ENCODE measurements around the gene ABCF3.

DNA sequence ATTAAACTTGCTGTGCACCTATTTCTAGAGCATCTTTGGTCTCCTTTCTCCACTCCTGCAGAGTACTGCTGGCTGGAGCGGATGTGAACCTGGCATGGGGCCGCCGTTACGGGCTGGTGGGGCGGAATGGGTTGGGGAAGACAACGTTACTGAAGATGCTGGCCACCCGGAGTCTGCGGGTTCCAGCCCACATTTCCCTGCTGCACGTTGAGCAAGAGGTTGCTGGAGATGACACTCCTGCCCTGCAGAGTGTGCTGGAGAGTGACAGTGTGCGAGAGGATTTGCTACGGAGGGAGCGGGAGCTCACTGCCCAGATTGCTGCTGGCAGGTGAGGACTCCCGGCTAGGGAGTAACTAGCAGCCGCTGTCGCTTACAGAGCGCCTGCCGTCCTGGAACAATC, 2.1 kb downstream of the ABCF3 start:
- TF ChIP-seq, protein P1, sequence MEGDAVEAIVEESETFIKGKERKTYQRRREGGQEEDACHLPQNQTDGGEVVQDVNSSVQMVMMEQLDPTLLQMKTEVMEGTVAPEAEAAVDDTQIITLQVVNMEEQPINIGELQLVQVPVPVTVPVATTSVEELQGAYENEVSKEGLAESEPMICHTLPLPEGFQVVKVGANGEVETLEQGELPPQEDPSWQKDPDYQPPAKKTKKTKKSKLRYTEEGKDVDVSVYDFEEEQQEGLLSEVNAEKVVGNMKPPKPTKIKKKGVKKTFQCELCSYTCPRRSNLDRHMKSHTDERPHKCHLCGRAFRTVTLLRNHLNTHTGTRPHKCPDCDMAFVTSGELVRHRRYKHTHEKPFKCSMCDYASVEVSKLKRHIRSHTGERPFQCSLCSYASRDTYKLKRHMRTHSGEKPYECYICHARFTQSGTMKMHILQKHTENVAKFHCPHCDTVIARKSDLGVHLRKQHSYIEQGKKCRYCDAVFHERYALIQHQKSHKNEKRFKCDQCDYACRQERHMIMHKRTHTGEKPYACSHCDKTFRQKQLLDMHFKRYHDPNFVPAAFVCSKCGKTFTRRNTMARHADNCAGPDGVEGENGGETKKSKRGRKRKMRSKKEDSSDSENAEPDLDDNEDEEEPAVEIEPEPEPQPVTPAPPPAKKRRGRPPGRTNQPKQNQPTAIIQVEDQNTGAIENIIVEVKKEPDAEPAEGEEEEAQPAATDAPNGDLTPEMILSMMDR (IDR thresholded peaks at IDR 0.05): no peak
- no peak for TF ChIP-seq POLR2A (IDR thresholded peaks at IDR 0.05)
- TF ChIP-seq POLR2AphosphoS5 (IDR thresholded peaks at IDR 0.05): no peak

Measured in prostate gland (tissue), 2 donors.